Stimulated activated naive B cell treated with anti-CD40 and anti-IgM and Interleukin-4, amounts not matched to agents 10 μg/mL and 1 μg/mL and 100 μg/mL, for 72 hours (primary cell): ENCODE measurements around the gene PLCH2.
"Not testable (repeated sequence)": the region's sequence is repeated elsewhere in the genome, so short reads cannot be mapped to it uniquely, and the experiment has no call there.

Experiments used
- ATAC-seq, 2 donors: fragments of 150-1000 bp; cut with Tn5 transposase; replicated peaks; 2 replicates each; pipeline ENCODE4 v1.10.0; 2021; ENCODE audit warnings: moderate library complexity in 1 of 2
- DNase-seq: peaks from one replicate; pipeline ENCODE4 v3.0.0; 2021
- H3K27ac Mint-ChIP-seq: one replicate; pipeline ENCODE4 v1.8.0; 2022; ENCODE audit warnings: mild to moderate bottlenecking, mixed read lengths
- H3K27me3 Mint-ChIP-seq, 2 donors: one replicate each; pipeline ENCODE4 v1.8.0; 2022; ENCODE audit warnings: mixed read lengths in 2 of 2
- H3K36me3 Mint-ChIP-seq, 2 donors: one replicate each; pipeline ENCODE4 v1.8.0; 2022; ENCODE audit warnings: mixed read lengths in 2 of 2, mild to moderate bottlenecking in 1 of 2
- H3K4me1 Mint-ChIP-seq, 2 donors: one replicate each; pipeline ENCODE4 v1.8.0; 2022; ENCODE audit warnings: mixed read lengths in 2 of 2, mild to moderate bottlenecking in 1 of 2
- H3K4me3 Mint-ChIP-seq, 2 donors: one replicate each; pipeline ENCODE4 v1.8.0; 2022; ENCODE audit warnings: mild to moderate bottlenecking in 2 of 2, mixed read lengths in 2 of 2, moderate library complexity in 1 of 2
- H3K9me3 Mint-ChIP-seq, 2 donors: one replicate each; pipeline ENCODE4 v1.8.0; 2022; ENCODE audit warnings: mixed read lengths in 2 of 2, mild to moderate bottlenecking in 1 of 2

Gene PLCH2

DNA sequence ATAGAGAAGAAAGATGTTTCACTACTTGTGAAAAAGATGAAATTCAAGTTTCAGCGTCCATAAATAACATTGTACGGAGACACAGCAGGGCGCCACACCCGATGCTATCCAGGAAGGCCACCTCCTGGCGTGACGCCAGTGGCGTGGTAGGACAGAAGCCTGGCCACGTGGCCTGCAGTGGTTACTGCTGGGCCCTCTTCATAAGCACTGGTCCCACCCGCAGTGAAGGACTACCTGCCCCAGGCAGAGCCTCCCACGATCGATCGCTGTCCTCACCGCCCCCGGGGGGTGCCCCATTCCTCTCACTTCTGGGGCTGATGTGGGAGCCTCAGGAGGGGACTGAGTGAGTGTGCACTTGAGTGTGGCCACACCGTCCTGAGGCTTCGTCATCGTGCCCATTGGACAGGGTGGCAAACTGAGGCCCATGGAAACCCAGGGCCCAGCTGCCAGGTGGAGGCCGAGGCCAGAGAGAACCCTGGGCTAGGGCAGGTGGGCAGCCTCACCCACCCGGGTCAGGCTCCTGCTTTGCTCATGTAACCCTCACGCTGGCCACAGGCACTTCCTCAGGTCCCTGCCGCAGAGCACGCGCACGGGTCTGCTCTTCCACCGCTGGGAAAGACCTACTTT lies 65.6 kb downstream of the PLCH2 start:
- no peak overlapping the region for H3K27ac Mint-ChIP-seq
- peaks cover 0 to 2% of the 10 kb centered on the region in 2 donors for H3K36me3 Mint-ChIP-seq
- no peak for DNase-seq
- H3K9me3 Mint-ChIP-seq = no peaks in the 10 kb centered on the region
- ATAC-seq = no peak
- peaks cover 7 to 20% of the 10 kb centered on the region in 2 donors for H3K27me3 Mint-ChIP-seq
- peaks cover 5 to 30% of the 10 kb centered on the region in 2 donors for H3K4me1 Mint-ChIP-seq
- no peak overlapping the region for H3K4me3 Mint-ChIP-seq

DNA sequence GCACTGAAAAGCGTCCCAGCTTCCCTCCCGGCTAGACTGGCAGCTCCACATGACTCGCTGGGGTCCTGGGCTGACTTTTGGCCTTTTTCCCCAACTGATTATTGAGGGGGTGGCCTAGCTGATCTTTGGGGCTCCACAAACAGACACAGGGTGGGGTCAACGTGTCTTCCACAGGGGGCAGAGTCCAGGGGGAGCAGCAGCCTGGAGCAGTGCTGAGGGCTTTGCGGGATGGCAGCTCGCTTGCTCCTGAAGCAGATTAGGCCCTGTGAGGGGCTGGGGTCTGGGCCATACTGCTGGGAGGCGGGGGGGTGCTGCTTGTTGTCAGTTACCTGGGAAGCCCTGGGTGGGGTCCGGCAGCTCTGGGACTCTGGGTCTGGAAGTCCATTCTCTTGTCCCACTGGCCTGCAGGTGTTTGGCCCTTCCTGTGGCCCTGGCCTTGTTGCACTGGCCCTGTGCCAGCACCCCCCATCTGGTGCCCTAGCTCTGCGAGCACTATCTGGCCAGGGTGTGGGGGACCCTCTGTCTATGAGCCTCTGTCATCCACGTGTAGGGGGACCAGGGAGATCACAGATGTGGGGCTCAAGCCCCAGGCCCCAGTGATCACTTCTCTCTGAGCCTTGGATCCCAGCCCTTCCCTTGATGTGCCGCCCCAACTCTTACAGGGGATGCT lies 66.3 kb downstream of the PLCH2 start:
- Mint-ChIP-seq H3K9me3 (no peaks in the 10 kb centered on the region), H3K4me3 (no peak overlapping the region), H3K27ac (no peak overlapping the region), H3K27me3 (peaks cover 3 to 20% of the 10 kb centered on the region in 2 donors), H3K36me3 (peaks cover 0 to 4% of the 10 kb centered on the region in 2 donors), H3K4me1 (peaks cover 6 to 34% of the 10 kb centered on the region in 2 donors)
- ATAC-seq = no peak
- no peak for DNase-seq

- Mint-ChIP-seq H3K4me1 (peaks cover 9 to 46% of the 10 kb centered on the region in 2 donors), H3K27me3 (peaks cover 0 to 17% of the 10 kb centered on the region in 2 donors), H3K9me3 (no peaks in the 10 kb centered on the region), H3K27ac (no peak overlapping the region), H3K36me3 (peaks cover 0 to 4% of the 10 kb centered on the region in 2 donors), H3K4me3 (no peak overlapping the region)
- no peak for DNase-seq
- no peak for ATAC-seq
Measured at GRCh38 chr1:2543543-2544092, 67.5 kb downstream of the PLCH2 start.

- H3K4me3 Mint-ChIP-seq = no peak overlapping the region
- peaks cover 0 to 10% of the 10 kb centered on the region in 2 donors for H3K27me3 Mint-ChIP-seq
- H3K36me3 Mint-ChIP-seq = peaks cover 0 to 4% of the 10 kb centered on the region in 2 donors
- peak overlapping the region; percentile 25 for H3K27ac Mint-ChIP-seq
- DNase-seq = no peak
- ATAC-seq = no peak
- peaks cover 9 to 53% of the 10 kb centered on the region in 2 donors for H3K4me1 Mint-ChIP-seq
- H3K9me3 Mint-ChIP-seq = no peaks in the 10 kb centered on the region
Measured at GRCh38 chr1:2544093-2544874, 68.2 kb downstream of the PLCH2 start.

DNA sequence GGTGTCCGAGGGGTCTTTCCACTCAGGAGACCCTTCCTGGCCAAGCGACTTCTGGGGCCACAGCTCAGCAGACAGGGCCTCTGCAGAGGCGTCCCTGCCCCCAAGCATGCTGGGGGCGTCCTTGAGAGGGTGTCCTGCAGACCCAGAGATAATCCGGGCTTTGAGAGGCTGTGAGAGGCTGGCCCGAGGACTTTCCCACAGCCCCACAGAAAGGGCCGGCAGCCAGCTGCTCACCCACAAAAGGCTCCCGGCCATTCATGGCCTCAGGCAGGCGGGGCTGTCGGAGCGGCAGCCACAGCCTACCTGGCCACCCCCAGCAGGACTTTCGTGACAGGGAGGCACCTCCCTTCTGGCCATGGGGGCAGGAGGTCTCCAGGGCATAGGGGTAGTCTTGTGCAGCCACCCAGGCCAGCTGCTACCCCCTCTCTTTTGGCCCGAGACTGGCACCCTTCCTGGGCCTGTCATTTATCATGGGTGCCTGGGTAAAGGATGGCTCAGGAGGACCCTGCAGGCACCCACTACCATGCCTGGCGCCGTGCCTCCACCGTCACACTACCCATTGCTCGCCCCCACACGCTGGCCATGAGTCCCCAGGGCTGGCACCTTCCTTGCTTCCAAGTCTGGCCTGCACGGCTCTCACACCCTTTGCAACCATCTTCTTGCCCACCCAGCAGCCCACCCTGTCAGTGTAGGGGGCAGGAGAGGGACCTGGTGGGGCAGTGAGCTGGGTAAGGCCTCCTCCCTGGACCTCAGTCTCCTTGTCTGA lies 69.0 kb downstream of the PLCH2 start:
- peaks cover 0 to 8% of the 10 kb centered on the region in 2 donors for H3K36me3 Mint-ChIP-seq
- H3K9me3 Mint-ChIP-seq = no peaks in the 10 kb centered on the region
- ATAC-seq (no peak), DNase-seq (no peak)
- H3K4me1 Mint-ChIP-seq = peaks cover 14 to 60% of the 10 kb centered on the region in 2 donors
- H3K4me3 Mint-ChIP-seq = no peak overlapping the region
- H3K27ac Mint-ChIP-seq = peak overlapping the region; percentile 25
- H3K27me3 Mint-ChIP-seq = peaks cover 0 to 9% of the 10 kb centered on the region in 2 donors

- DNase-seq (peak; percentile 86), ATAC-seq (peak; percentile 41 to 51)
- Mint-ChIP-seq H3K4me3 (peak overlapping the region; percentile 95 to 96), H3K4me1 (peaks cover 16 to 68% of the 10 kb centered on the region in 2 donors), H3K27ac (peak overlapping the region; percentile 92), H3K36me3 (peaks cover 2 to 10% of the 10 kb centered on the region in 2 donors), H3K27me3 (peaks cover 0 to 9% of the 10 kb centered on the region in 2 donors), H3K9me3 (no peaks in the 10 kb centered on the region)
Measured at GRCh38 chr1:2545754-2546514, 69.8 kb downstream of the PLCH2 start.

DNA sequence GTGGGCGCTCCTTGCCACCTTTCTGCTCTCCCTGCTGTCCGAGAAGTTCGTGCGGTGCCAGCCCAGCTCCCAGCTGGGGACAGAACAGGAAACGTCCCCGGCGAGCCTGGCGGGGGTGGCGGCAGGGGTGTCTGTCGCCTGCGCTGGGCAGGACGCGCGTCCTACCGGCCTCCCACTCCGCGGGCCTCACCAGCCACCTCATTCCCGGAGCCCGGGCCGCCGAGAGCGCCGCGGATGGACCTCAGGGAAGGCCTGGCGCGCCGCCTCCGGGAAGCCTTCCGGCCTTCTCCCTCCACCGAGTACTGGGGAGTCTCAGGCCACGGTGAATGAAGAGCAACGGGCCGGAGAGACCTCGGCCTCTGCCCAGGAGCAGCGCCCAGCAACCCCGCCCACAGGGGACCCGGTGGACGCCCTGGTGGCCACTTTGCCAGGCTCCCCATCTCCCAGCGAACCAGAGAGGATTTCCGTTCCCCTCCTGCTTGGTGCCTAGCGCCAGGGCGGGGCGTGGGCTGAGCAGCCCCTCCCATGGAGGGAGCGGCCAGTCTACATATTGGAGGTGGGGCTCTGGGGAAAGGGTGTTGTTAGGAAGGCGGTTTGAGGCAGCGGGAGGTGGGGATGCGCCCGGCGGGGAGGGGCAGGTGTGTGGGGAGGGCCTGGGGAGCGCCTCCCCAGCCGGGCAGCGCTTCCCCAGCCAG lies 70.6 kb downstream of the PLCH2 start:
- ATAC-seq (peak; percentile 42 to 55), DNase-seq (peak; percentile 82)
- Mint-ChIP-seq H3K4me3 (peak overlapping the region; percentile 95 to 96), H3K9me3 (no peaks in the 10 kb centered on the region), H3K4me1 (peaks cover 22 to 68% of the 10 kb centered on the region in 2 donors), H3K36me3 (peaks cover 7 to 15% of the 10 kb centered on the region in 2 donors), H3K27me3 (peaks cover 0 to 8% of the 10 kb centered on the region in 2 donors), H3K27ac (peak overlapping the region; percentile 92)

GRCh38 chr1:2547210-2548067 lies 71.3 kb downstream of the PLCH2 start:
- H3K4me1 Mint-ChIP-seq = peaks cover 21 to 67% of the 10 kb centered on the region in 2 donors
- H3K27me3 Mint-ChIP-seq = peaks cover 0 to under 1% of the 10 kb centered on the region in 2 donors
- peak overlapping the region; percentile 95 to 96 for H3K4me3 Mint-ChIP-seq
- H3K27ac Mint-ChIP-seq = peak overlapping the region; percentile 92
- H3K36me3 Mint-ChIP-seq = peaks cover 7 to 19% of the 10 kb centered on the region in 2 donors
- H3K9me3 Mint-ChIP-seq = no peaks in the 10 kb centered on the region
- ATAC-seq (peak; percentile 54 to 56), DNase-seq (peak; percentile 88)

- peaks cover 7 to 20% of the 10 kb centered on the region in 2 donors for H3K36me3 Mint-ChIP-seq
- DNase-seq (peak; percentile 89), ATAC-seq (peak; percentile 53)
- peak overlapping the region; percentile 95 to 96 for H3K4me3 Mint-ChIP-seq
- peaks cover 21 to 67% of the 10 kb centered on the region in 2 donors for H3K4me1 Mint-ChIP-seq
- no peaks in the 10 kb centered on the region for H3K27me3 Mint-ChIP-seq
- peak overlapping the region; percentile 92 for H3K27ac Mint-ChIP-seq
- no peaks in the 10 kb centered on the region for H3K9me3 Mint-ChIP-seq
Measured at GRCh38 chr1:2548068-2548589, 72.0 kb downstream of the PLCH2 start.

- H3K4me1 Mint-ChIP-seq = peaks cover 30 to 77% of the 10 kb centered on the region in 2 donors
- H3K27me3 Mint-ChIP-seq = not testable (repeated sequence)
Measured at GRCh38 chr1:2549367-2550029, 73.4 kb downstream of the PLCH2 start.

DNA sequence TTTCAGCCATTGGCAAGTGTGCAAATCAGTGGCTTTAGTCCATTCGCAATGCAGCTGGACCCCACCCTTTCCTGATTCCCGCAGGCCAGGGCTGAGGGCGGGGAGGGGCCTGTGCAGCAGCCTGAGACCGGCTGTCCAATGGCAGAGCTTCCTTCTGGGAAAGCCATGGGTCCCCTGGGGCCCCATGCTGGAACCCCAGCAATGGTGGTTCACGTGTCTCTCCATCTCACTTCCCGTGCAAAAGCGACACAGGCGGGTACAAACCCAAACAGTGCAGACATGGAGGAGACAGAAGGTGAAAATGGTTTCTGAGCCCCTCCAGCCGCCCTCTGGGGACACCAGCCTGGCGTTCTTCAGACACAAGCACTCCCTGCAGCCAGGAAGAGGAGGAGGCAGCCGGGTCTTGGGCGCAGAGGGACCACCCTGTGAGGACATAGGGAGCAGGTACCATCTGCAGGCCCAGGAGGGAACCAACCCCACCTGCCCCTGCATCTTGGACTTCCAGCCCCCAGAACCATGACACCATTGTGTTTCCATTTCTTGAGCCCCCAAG lies 74.3 kb downstream of the PLCH2 start:
- not testable (repeated sequence) for H3K27me3 Mint-ChIP-seq, H3K9me3 Mint-ChIP-seq, ATAC-seq, DNase-seq
- peak overlapping the region; percentile 92 for H3K27ac Mint-ChIP-seq
- peak overlapping the region; percentile 25 to 96 for H3K4me3 Mint-ChIP-seq
- H3K36me3 Mint-ChIP-seq = peaks cover 15 to 30% of the 10 kb centered on the region in 2 donors
- H3K4me1 Mint-ChIP-seq = peaks cover 39 to 77% of the 10 kb centered on the region in 2 donors

More at GRCh38 chr1:2549367-2550029, 73.4 kb downstream of the PLCH2 start:
- Mint-ChIP-seq H3K4me3 (peak overlapping the region; percentile 65 to 96), H3K36me3 (peaks cover 15 to 27% of the 10 kb centered on the region in 2 donors), H3K27ac (peak overlapping the region; percentile 92)
- not testable (repeated sequence) for H3K9me3 Mint-ChIP-seq, DNase-seq, ATAC-seq
